HL-60 (cell line): Measurements from ENCODE around the gene TCP1.

Experiments used
- DNase-seq, 2 experiments: peaks; one replicate each; pipeline ENCODE4 v3.0.0-alpha.2; 2010 to 2020; ENCODE audit warnings: low read depth in 1 of 2, low spot score in 1 of 2
- H3K27ac ChIP-seq: fragments of 250-450 bp; sonication (Bioruptor Pico); replicated peaks from 2 replicates; pipeline ENCODE4 v1.5.1; 2020; ENCODE audit warnings: mild to moderate bottlenecking, moderate library complexity
- H3K27me3 ChIP-seq: fragments of 250-450 bp; sonication (Bioruptor Pico); 2 replicates; pipeline ENCODE4 v1.5.1; 2021; ENCODE audit warnings: mild to moderate bottlenecking, moderate library complexity; ENCODE audit not compliant: insufficient read depth, poor library complexity, severe bottlenecking
- H3K4me3 ChIP-seq: replicated peaks from 2 replicates; pipeline ENCODE4 v1.5.1; 2011; ENCODE audit warnings: mild to moderate bottlenecking, control low read depth, low read length; ENCODE audit not compliant: insufficient read depth
- CTCF ChIP-seq: IDR thresholded peaks from one replicate; pipeline ENCODE4 v1.5.1; 2011; ENCODE audit warnings: low read length, control low read depth, inconsistent platforms; ENCODE audit not compliant: insufficient read depth
- GABPA ChIP-seq: IDR thresholded peaks from 2 replicates; pipeline ENCODE4 v1.6.1; 2012; ENCODE audit warnings: low read depth
- POLR2AphosphoS5 ChIP-seq: IDR thresholded peaks from 2 replicates; pipeline ENCODE4 v1.6.1; 2012; ENCODE audit warnings: low read depth
- SPI1 ChIP-seq: IDR thresholded peaks from 2 replicates; pipeline ENCODE4 v1.6.1; 2012; ENCODE audit warnings: low read depth, mild to moderate bottlenecking, borderline replicate concordance
- TF ChIP-seq, protein P1 (sequence below): IDR thresholded peaks from 2 replicates; pipeline ENCODE4 v1.6.1; 2012; ENCODE audit warnings: low read depth; ENCODE audit not compliant: insufficient replicate concordance

The TCP1 gene

GRCh38 chr6:159745081-159745480 is 44.3 kb downstream of the TCP1 start:
- DNase-seq: no peak
- H3K27me3 ChIP-seq: no peaks in the 10 kb centered on the region
- no peak for TF ChIP-seq SPI1
- no peak overlapping the region for H3K27ac ChIP-seq
- no peak overlapping the region for H3K4me3 ChIP-seq

DNA sequence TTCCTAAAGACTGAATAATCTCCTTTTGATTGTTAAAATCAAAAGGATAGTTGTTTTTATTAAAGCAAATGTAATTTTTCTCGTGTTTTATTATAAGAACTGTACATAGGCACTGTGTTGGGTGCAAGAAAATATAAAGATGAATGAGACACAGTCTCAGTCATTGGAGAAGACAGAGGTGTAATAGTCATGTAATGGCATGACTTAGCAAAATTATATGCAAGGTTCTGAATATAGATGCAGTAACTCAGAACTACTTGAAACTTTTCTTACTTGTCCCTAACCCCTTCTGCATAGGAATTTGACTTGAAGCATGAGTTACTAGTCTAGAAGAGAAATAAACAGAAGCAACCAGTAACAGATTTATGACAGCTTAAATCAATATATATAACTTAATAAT is 47.2 kb downstream of the TCP1 start:
- Histone ChIP-seq H3K27ac (no peak overlapping the region), H3K4me3 (no peak overlapping the region)

GRCh38 chr6:159739341-159739740 is 50.1 kb downstream of the TCP1 start:
- no peak for DNase-seq
- H3K4me3 ChIP-seq: no peak overlapping the region

More for the DNA sequence above, 47.2 kb downstream of the TCP1 start:
- no peaks in the 10 kb centered on the region for H3K27me3 ChIP-seq
- TF ChIP-seq CTCF (no peak), POLR2AphosphoS5 (no peak), GABPA (no peak), SPI1 (no peak)
- TF ChIP-seq, protein P1, sequence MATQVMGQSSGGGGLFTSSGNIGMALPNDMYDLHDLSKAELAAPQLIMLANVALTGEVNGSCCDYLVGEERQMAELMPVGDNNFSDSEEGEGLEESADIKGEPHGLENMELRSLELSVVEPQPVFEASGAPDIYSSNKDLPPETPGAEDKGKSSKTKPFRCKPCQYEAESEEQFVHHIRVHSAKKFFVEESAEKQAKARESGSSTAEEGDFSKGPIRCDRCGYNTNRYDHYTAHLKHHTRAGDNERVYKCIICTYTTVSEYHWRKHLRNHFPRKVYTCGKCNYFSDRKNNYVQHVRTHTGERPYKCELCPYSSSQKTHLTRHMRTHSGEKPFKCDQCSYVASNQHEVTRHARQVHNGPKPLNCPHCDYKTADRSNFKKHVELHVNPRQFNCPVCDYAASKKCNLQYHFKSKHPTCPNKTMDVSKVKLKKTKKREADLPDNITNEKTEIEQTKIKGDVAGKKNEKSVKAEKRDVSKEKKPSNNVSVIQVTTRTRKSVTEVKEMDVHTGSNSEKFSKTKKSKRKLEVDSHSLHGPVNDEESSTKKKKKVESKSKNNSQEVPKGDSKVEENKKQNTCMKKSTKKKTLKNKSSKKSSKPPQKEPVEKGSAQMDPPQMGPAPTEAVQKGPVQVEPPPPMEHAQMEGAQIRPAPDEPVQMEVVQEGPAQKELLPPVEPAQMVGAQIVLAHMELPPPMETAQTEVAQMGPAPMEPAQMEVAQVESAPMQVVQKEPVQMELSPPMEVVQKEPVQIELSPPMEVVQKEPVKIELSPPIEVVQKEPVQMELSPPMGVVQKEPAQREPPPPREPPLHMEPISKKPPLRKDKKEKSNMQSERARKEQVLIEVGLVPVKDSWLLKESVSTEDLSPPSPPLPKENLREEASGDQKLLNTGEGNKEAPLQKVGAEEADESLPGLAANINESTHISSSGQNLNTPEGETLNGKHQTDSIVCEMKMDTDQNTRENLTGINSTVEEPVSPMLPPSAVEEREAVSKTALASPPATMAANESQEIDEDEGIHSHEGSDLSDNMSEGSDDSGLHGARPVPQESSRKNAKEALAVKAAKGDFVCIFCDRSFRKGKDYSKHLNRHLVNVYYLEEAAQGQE: no peak
- DNase-seq: no peak

More at GRCh38 chr6:159739341-159739740, 50.1 kb downstream of the TCP1 start:
- TF ChIP-seq GABPA (no peak), SPI1 (no peak), CTCF (no peak), POLR2AphosphoS5 (no peak)
- TF ChIP-seq, protein P1: no peak
- H3K27ac ChIP-seq: peak overlapping the region; percentile 42
- no peaks in the 10 kb centered on the region for H3K27me3 ChIP-seq
